ENCODE data around the gene ASTN2. TPM values are rescaled to one million over a fixed set of nuclear protein-coding genes. Genes with fewer than 3 reads are reported as not detected.

ASTN2 gene
- total and polyA plus RNA-seq, 9 of the 15 experiments (the other 6 are each of a cell fraction or from before 2014, with no cell fraction given), result 0.56 to 3.5 (median 1.9) TPM

GRCh38 chr9:117187498-117187897 is 227.4 kb downstream of the ASTN2 start:
- no peaks in the 10 kb centered on the region for H3K27me3 ChIP-seq (ENCODE audit: control insufficient read depth in 2 of 2, insufficient read depth in 2 of 2, low read length in 2 of 2)
- FAIRE-seq (no peak), ATAC-seq (no peak), DNase-seq (ENCODE audit: extremely low read depth in 1 of 4, low spot score in 3 of 4) (no peak)
- no peaks in the 10 kb centered on the region for H3K4me1 ChIP-seq (replicated peaks in 1 of 2; ENCODE audit: control insufficient read depth in 2 of 2, insufficient read depth in 2 of 2, low read length in 2 of 2)
- H3K79me2 ChIP-seq (ENCODE audit: control insufficient read depth, insufficient read depth, low read length), result no peaks in the 10 kb centered on the region
- ChIA-PET POLR2A (no interaction called here), CTCF (ENCODE audit: low intra/inter-chr PET ratio) (no interaction called here)
- in situ Hi-C loops (cut with MboI) (no loop called here), intact Hi-C loops (cut with micrococcal nuclease) (no loop called here)
- H4K20me1 ChIP-seq (replicated peaks; ENCODE audit: control insufficient read depth, insufficient read depth, low read length), result no peaks in the 10 kb centered on the region
- no peak overlapping the region for H3K9ac ChIP-seq (ENCODE audit: insufficient read depth in 1 of 2, low read depth in 2 of 2, low read length in 2 of 2)
- H3K27ac ChIP-seq (ENCODE audit: extremely low read depth, low read depth, low read length), result no peak overlapping the region
- BruUV-seq (replicated peaks), result no TSS peak
- H3K9me3 ChIP-seq (replicated peaks; ENCODE audit: control insufficient read depth, insufficient read depth, low read depth, low read length), result no peaks in the 10 kb centered on the region
- H3K36me3 ChIP-seq (ENCODE audit: control insufficient read depth, insufficient read depth, low read length), result no peaks in the 10 kb centered on the region
- TF ChIP-seq HDAC1 (IDR thresholded peaks at IDR 0.05) (no peak), THRAP3 (IDR thresholded peaks at IDR 0.05; ENCODE audit: borderline replicate concordance) (no peak), SMARCE1 (IDR thresholded peaks at IDR 0.05) (no peak)
- no peak overlapping the region for H3K4me2 ChIP-seq (ENCODE audit: insufficient read depth, low read length)
- 0% methylated on average over 2 of the region's 2 CpGs for WGBS (ENCODE audit: insufficient coverage, low coverage, missing lambda C conversion rate)
- no peak overlapping the region for H3K4me3 ChIP-seq
- no peak overlapping the region for H2AFZ ChIP-seq (ENCODE audit: low read depth, low read length)
- no peaks in the 10 kb centered on the region for H3K9me1 ChIP-seq (ENCODE audit: control insufficient read depth, insufficient read depth, low read length)

GRCh38 chr9:117184173-117184572 is 230.7 kb downstream of the ASTN2 start:
- no peak for TF ChIP-seq CSDE1 (IDR thresholded peaks at IDR 0.05)
- no peak for TF ChIP-seq LEF1 (IDR thresholded peaks at IDR 0.05)
- no peak for TF ChIP-seq SMARCB1 (IDR thresholded peaks at IDR 0.05; ENCODE audit: insufficient read length, low read depth)
- TF ChIP-seq, protein P1, sequence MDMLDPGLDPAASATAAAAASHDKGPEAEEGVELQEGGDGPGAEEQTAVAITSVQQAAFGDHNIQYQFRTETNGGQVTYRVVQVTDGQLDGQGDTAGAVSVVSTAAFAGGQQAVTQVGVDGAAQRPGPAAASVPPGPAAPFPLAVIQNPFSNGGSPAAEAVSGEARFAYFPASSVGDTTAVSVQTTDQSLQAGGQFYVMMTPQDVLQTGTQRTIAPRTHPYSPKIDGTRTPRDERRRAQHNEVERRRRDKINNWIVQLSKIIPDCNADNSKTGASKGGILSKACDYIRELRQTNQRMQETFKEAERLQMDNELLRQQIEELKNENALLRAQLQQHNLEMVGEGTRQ (CRISPR knock-in tag; IDR thresholded peaks at IDR 0.05), result no peak
- intact Hi-C loops (cut with micrococcal nuclease), result no loop called here
- in situ Hi-C loops (cut with MboI), result no loop called here
- no peak for DNase-seq (ENCODE audit: extremely low read depth in 1 of 4, low spot score in 3 of 4)
- H3K27ac ChIP-seq (ENCODE audit: extremely low read depth, low read depth, low read length), result no peak overlapping the region
- WGBS (ENCODE audit: insufficient coverage, low coverage, missing lambda C conversion rate), result 2% methylated on average over 7 of the region's 7 CpGs
- H3K79me2 ChIP-seq (ENCODE audit: control insufficient read depth, insufficient read depth, low read length), result no peaks in the 10 kb centered on the region
- BruUV-seq (replicated peaks), result no TSS peak
- H3K4me2 ChIP-seq (ENCODE audit: insufficient read depth, low read length), result no peak overlapping the region
- no peaks in the 10 kb centered on the region for H3K36me3 ChIP-seq (ENCODE audit: control insufficient read depth, insufficient read depth, low read length)
- H3K27me3 ChIP-seq (ENCODE audit: control insufficient read depth in 2 of 2, insufficient read depth in 2 of 2, low read length in 2 of 2), result no peaks in the 10 kb centered on the region
- FAIRE-seq, result no peak
- H3K9me1 ChIP-seq (ENCODE audit: control insufficient read depth, insufficient read depth, low read length), result no peaks in the 10 kb centered on the region
- no peaks in the 10 kb centered on the region for H3K4me1 ChIP-seq (replicated peaks in 1 of 2; ENCODE audit: control insufficient read depth in 2 of 2, insufficient read depth in 2 of 2, low read length in 2 of 2)
- H2AFZ ChIP-seq (ENCODE audit: low read depth, low read length), result no peak overlapping the region
- ChIA-PET POLR2A (no interaction called here), CTCF (ENCODE audit: low intra/inter-chr PET ratio) (no interaction called here)
- H4K20me1 ChIP-seq (replicated peaks; ENCODE audit: control insufficient read depth, insufficient read depth, low read length), result no peaks in the 10 kb centered on the region
- H3K9me3 ChIP-seq (replicated peaks; ENCODE audit: control insufficient read depth, insufficient read depth, low read depth, low read length), result no peaks in the 10 kb centered on the region
- no peak overlapping the region for H3K9ac ChIP-seq (ENCODE audit: insufficient read depth in 1 of 2, low read depth in 2 of 2, low read length in 2 of 2)
- ATAC-seq, result no peak
- no peak overlapping the region for H3K4me3 ChIP-seq

Measured in K562 (cell line).